HG03039 (cell line): ENCODE data around the gene TMED7.
A peak's percentile ranks its signal among the peaks of the same experiment; 100 is the strongest.

Experiments used
- ATAC-seq: cut with Tn5 transposase; IDR thresholded peaks from one replicate; pipeline ENCODE4 v1.9.1; 2021; ENCODE audit warnings: mild to moderate bottlenecking, moderate library complexity; ENCODE audit not compliant: unreplicated experiment

Gene TMED7

DNA sequence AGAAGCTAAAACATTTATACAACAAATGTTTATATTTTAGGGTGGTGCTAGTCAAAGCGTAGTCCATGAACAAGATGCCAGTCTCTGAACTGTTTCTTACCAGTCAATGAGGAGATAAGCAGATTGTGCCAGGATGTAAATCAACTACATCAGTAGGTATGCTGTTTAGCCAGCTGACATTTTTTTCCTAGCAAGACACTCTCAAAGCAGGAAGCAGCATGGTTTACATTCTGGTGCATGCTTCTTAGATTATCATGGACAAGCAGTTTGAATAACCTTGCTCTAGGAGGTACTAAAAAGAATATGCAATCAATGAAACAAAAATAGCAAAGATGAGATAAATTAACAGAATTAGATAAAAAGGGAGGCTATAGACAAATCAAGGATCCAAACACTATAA, 40.6 kb downstream of the TMED7 start:
- no peak for ATAC-seq

GRCh38 chr5:115584501-115584900, 41.3 kb downstream of the TMED7 start:
- no peak for ATAC-seq

GRCh38 chr5:115583474-115583873, 42.4 kb downstream of the TMED7 start:
- ATAC-seq: no peak

- no peak for ATAC-seq
Observed at GRCh38 chr5:115580941-115581340, 44.9 kb downstream of the TMED7 start.

DNA sequence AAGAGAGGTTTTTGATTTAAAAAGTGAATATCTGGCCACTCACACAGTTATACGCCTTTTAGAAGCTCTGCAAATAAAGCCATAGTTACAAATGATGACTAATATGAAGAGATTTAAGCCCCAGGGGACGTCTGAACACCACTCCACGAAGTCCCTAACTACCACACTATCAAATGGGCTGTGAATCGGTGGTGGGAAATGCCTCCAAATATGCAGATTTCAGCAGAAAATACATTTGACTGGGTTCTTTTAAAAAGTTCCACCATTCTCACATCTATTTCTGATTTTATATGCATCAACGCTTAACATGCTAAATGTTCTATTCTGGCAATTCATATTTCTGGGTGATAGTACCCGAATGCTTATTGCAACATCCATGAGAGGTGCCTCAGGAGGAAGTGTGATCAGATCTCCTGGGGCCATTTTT, 46.1 kb downstream of the TMED7 start:
- peak; percentile 40 for ATAC-seq

DNA sequence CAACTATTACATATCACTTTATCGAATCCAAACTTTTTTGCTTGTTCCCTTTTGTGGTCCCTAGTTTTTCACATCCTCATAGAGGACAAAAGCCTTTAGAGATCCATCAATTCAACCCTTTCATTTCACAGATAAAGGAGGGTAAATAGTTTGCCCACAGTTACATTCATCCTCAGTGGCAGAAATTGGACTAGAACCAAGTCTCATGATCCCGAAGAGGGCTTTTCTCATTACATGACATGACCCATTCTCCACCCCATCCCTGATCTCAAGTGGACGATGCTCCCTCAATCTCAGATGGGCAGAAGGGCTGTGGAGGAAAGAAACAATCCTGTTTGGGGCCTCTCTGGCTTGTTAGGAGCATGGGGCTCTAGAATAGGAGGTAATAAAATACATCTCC, 46.6 kb downstream of the TMED7 start:
- ATAC-seq: no peak

GRCh38 chr5:115578657-115579056, 47.2 kb downstream of the TMED7 start:
- peak; percentile 41 for ATAC-seq

DNA sequence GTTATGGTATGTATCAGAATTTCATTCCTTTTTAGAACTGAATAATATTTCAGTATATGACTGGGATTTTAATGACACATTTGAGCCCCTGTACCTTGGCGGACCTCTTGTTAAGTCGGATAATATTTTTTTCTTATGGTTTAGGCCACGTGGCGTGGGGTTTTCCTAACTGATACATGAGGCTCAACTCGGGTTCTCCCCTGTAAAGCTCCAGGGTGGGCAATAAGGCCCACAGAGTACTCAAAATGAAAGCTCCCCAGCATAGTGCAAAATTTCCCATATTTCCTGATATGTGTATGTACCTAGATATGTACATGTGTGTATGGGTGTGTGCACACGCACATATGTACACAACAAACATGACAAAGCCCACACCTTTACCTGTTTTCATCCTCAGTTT, 48.1 kb downstream of the TMED7 start:
- peak; percentile 35 for ATAC-seq

- ATAC-seq: no peak
Observed at GRCh38 chr5:115577329-115577728, 48.5 kb downstream of the TMED7 start.

DNA sequence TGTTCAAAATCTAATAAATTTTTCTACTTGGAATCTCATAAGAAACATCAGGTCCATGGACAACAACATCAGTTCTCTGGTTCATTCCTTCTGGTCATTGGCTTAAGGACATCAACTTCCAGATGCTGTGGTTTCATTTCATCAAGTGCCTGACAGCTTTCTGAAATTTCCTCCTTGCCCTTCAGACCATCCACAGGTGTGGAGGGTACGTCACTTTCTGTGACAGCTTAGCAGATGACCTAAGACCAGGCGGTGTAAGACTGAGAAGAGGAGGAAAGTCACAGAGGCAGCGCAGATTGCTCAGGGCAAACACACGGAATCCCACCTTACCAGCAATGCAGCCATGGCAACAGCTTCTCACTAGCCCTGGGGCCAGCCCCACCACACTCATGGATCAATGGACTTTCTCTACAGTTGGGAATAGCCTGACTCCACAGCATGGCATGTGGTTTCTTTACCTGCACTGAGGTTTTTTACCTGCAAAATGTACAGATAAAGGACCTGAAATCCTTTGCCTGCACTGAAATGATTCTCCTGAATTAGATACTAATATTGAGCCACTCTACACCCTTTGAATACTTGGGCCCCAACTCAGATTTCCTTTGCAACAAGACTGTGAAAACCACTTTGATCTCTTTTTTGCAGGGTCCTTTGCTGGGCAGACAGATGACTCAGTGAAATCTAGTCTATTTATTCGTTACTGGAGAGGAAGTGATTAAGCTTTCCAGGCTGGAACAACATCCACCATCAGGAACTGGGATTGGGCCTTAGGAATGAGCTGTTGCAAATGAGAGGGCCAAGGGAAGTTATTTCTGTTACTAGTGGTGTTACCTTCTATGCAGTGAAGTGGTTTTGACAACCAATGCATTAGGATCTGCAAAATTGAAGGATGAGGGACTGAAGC, 50.4 kb downstream of the TMED7 start:
- ATAC-seq: no peak

DNA sequence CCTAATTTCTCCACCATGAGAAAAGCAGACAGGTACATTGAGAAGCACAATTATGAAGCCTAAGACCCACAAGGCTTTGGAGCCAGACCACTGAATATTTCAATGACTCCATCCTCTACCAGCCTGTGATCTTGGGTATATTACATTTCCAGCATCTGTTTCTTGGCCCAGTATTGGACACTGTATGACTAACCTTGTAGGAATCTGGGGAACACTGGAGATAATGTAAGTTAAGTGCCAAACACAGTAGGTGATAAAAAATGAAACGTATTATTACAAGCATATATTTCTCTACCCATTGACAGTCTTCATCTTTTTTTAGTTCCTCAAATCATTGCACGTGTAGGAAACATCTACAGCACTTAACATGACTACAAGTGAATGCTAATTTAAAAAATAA, 52.7 kb downstream of the TMED7 start:
- no peak for ATAC-seq

DNA sequence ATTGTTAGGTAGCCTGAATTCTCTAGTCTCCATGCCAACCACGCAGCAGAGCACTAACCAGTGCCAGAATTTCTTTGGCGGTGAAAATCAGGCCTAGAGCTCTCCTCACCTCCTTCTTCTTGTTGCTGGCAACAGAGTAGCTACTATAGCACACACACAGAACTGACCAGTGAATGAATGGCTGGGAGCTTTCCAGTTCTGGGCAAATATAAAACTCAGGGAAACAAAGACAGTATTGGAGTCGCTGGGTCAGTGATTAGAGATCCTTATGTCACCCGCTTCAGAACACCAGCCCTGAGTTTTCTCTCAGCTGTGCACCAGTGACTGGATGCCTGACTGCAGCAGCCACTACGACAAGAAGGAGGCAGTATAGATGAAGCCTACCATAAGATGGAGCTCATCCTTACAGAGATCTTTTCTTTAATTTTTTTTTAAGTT, 54.4 kb downstream of the TMED7 start:
- ATAC-seq: no peak

- ATAC-seq: no peak
Observed at GRCh38 chr5:115568668-115569067, 57.2 kb downstream of the TMED7 start.

- ATAC-seq: no peak
Observed at GRCh38 chr5:115565233-115565632, 60.6 kb downstream of the TMED7 start.
